DLD1 (cell line): ENCODE measurements around the gene DOCK9.

ENCODE experiments used
- in situ Hi-C: cut with HindIII; loops from 2 replicates; pipeline ENCODE4 v1.10.0; 2017; ENCODE audit warnings: low sequenced_read_pairs

The DOCK9 gene, protein sequence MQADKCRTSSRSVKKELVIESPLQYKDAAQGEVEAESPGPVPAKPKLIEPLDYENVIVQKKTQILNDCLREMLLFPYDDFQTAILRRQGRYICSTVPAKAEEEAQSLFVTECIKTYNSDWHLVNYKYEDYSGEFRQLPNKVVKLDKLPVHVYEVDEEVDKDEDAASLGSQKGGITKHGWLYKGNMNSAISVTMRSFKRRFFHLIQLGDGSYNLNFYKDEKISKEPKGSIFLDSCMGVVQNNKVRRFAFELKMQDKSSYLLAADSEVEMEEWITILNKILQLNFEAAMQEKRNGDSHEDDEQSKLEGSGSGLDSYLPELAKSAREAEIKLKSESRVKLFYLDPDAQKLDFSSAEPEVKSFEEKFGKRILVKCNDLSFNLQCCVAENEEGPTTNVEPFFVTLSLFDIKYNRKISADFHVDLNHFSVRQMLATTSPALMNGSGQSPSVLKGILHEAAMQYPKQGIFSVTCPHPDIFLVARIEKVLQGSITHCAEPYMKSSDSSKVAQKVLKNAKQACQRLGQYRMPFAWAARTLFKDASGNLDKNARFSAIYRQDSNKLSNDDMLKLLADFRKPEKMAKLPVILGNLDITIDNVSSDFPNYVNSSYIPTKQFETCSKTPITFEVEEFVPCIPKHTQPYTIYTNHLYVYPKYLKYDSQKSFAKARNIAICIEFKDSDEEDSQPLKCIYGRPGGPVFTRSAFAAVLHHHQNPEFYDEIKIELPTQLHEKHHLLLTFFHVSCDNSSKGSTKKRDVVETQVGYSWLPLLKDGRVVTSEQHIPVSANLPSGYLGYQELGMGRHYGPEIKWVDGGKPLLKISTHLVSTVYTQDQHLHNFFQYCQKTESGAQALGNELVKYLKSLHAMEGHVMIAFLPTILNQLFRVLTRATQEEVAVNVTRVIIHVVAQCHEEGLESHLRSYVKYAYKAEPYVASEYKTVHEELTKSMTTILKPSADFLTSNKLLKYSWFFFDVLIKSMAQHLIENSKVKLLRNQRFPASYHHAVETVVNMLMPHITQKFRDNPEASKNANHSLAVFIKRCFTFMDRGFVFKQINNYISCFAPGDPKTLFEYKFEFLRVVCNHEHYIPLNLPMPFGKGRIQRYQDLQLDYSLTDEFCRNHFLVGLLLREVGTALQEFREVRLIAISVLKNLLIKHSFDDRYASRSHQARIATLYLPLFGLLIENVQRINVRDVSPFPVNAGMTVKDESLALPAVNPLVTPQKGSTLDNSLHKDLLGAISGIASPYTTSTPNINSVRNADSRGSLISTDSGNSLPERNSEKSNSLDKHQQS (N-terminal part only)

DNA sequence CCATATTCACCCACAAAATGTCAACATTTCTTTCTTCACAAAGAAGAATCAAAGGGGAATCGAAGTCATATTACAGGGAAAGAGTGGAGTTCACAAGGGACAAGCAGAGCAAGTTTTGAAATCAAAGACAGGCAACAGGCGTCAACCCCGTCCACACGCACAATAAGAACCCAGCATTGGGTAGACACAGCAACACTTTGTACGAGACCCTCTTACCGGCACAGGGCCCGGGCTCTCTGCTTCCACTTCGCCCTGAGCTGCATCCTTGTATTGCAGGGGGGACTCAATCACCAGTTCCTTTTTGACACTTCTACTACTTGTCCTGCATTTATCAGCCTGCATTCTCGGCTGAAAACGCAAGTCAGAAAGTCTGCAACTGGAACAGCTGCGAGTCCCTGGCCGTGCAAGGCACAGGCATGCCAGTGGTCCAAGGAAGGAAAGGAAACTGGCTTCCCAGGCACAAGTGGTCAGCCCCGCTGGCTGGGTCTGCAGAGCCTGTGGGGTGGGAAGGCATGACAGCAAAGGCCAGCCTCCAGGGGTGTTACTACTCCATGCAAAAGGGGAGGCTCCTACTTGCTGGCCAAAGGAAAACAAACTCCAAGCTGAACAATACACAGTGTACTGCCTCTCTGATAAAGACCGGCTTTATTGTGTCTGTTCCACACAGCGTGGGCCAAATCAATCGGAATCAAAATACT lies at the start of gene DOCK9:
TSS of gene DOCK9 (minus strand) at position 497 of the 698 bp plus-strand sequence. CDS start at position 342, 155 bp downstream.
- in situ Hi-C loops: no loop called here

DNA sequence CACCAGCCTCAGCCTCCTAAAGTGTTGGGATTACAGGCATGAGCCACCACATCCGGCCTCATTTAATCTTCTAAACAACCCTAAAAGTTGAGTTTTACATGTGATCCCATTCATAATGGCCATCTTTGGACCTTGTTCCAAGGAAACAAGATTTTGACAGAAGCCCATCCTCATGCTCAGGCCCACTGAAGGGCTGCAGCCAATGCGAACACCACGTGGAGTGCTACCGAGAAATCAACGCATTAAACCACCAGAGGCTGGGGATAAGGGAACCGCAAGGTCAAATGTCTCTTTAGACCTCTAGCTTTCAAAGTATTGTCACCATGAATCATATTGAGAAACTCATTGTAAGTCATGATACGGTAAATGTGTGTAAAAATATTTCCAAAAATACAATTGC lies 49.4 kb upstream of the DOCK9 start:
- in situ Hi-C loops: no loop called here

DNA sequence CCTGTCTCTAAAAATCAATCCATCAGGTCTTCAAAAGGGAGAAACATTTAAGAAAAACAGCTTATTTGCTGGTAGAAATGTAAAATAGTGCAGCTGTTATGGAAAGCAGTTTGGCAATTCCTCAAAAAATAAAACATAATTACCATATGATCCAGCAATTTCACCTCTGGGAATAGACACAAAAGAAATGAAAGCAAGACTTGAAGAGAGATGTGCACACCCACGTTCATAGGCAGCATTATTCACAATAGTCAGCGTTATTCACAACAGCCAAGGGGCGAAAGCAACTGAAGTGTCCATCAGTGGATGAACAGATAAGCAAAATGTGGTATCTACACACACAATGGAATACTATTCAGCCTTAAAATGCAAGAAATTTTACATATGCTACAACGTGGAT lies 45.1 kb upstream of the DOCK9 start:
- in situ Hi-C loops: no loop called here

DNA sequence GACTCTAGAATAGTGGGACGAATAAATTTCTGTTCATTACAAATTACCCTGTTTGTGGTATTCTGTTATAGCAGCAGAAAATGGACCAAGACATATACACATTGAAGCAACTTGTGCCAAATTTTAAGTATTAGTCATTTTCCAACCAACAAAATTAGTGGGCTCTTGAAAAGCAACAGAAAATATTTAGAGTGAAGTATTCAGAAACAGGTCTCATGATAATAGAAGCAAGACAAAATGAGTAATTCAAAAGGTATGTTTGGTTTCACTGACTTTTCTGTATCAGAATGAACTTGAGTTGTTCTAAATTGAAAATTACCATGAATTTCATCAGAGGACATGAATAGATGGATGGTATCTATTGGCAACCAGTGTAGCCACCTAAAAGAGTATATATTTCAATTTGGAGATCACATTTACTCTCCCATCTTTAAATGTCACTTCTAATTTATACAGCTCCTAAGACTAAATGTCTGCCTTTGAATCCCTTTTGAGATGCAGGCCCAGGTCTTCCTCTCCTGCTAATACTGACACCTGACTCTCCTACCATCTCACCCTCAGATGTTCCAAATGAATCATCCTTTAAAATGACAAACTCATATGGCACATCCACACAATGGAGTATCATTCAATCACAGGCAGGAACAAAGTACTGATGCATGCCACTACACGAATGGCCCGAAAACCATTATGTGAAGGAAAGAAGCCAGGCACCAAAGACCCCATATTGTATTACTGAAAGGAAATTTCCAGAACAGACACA lies 40.7 kb upstream of the DOCK9 start:
- in situ Hi-C loops: no loop called here

DNA sequence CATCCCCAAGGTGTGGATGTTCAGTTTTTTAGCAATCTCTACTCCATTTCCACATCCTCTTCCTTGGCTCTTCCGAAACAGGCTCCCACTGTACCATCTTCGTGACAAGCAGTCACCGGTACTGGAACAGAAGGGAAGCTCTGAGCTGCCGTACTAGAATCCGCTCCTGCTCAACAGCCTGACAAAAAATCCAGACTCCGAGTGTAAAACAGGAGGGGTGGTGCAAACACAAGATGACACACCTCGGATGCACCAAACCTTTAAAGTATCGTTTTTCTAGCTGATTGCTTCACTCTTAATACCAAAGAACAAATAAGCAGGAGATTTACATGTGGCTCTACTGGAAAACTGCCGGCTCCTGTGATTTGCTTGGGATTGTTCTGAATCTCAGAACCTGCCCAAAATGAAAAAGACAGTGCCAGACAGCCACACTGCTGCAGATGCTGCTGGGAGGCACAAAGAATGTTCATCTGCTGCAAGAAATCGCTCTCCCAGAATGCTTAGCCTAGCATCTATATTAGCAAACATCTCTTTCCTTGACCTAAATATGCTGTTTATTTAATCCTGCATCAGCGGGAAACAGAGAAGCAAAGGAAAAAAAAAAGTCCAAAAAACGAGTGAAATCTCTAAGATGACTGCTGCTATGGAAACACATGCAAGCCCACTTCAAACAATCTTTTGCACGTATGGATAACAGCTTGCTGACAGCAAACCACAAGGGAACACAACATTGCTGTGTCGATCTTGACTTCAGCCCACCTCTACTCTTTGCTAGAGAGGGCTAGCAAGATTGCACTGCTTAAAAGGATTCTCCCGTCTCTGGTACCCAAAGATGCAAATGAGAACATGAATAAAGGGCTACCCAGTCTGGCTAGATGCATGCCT lies 38.0 kb upstream of the DOCK9 start:
- in situ Hi-C loops: no loop called here

DNA sequence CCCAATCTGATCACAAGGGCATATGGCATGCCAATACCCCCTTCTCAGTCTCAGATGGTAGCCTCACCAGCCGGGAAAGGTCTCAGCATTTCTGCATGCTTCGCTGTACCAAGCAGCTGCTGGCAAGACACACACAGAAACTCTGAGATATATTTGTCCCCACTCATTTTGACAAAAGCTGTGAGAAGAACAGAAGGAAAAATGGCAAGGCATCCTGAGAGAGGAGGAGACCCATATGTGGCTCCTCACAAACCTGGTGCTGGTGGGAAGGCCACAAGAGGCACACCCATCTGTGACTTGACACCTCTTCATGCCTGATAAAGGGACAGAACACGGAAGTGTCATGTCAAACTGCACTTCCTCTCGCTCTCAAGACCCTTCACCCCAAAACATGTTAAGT lies 36.7 kb upstream of the DOCK9 start:
- in situ Hi-C loops: no loop called here

DNA sequence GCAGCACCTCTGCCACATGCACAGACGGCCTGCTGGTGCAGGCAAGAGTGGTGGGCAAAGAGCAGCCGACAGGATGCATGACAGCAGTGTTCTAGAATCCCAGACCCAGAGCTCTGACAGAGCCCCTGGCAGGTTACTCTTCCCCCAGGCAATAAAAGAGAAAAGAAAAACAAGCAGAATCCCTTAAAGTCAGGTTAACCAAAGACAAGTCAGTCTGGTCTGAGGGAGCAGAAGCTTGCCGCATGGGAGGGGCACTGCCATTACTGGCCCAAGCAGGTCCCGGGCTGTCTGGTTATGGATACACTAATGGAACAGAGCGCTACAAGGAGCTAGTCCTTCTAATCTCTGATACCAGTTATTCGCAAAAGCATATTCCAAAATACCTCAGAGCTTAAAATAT lies 36.1 kb upstream of the DOCK9 start:
- in situ Hi-C loops: no loop called here

DNA sequence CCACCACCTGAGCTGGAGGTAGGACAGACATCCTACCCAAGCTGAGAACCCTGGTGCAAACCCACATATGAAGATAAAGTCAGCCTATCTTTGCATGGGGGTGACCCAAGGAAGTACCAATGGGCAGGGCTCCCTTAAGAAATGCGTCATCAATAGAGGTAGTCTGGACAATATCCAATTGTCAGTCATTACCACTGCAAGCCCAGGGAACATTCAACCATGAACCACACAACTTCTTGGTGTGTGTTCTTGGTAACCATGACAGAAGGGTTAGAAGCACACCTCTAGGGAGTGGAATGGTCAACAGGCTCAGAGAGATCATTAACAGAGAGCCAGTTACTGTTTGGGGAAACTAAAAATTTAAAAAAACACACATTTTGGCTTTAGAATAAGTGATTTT lies 34.7 kb upstream of the DOCK9 start:
- in situ Hi-C loops: no loop called here

DNA sequence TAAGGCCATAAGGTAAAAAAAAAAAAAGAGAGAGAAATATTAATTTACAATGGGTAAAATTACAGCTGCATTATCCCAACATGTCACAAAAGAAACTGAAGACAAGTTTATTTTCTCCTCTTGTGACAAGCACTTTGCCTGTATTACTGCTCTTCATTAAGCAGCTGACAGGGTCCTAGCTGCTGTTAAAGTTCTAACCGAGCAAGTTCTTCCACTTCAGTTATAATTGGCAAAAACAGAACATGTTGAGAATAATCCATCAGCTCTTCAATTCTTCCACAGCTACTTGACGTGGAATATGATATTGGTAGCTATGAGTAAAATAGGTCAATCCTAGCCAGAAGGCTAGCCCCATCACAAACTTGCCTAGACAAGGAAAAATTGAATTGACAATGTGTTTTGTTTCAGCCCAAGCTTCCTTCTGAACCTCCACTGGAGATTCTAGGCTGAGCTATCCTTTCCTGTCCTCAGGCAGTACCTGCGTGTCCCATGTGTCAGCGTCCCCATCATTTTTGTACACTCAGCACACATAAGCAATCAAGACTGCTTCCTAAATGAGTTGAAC lies 32.2 kb upstream of the DOCK9 start:
- in situ Hi-C loops: no loop called here

DNA sequence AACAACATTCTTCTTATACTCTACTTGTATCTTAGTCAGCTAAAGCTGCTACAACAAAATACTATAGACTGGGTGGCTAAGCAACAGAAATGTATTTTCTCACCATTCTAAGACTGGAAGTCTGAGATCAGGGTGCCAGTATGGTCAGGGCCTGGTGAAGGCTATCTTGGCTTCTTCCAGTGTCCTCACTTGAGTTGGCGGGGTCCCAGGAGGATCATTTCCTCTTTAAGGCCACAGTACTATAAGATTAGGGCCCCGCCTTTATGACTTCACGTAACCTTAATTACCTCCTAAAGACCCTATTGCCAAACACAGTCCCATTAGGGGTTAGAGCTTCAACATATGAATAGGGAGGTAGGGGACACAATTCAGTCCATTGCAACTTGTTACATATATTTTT lies 30.7 kb upstream of the DOCK9 start:
- in situ Hi-C loops: no loop called here

DNA sequence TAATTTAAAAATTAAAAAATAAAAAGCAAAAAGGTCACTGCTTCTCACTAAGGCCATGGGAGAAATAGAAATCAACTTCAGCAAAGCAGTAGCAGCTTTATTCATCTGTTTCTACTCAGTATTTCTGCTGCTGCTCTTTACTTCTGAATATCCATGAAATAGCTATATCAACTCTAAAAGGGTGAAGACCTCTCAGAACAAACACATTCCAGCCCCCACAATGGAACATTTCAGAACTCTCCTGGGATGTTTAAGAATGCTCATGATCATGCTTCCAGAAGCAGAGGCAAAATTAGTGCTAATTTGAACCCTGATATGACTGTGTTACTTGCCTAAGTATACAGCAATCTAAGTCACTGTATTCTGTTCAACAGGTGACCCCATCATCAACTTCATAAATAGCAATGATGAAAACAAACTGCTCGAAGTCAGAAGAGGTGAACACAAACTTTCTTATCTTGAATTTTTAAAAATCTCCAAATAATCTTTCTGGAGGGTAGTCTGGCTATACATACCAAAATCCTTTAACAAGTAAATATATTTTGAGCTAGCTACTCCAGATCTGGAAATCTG lies 29.6 kb upstream of the DOCK9 start:
- in situ Hi-C loops: no loop called here

DNA sequence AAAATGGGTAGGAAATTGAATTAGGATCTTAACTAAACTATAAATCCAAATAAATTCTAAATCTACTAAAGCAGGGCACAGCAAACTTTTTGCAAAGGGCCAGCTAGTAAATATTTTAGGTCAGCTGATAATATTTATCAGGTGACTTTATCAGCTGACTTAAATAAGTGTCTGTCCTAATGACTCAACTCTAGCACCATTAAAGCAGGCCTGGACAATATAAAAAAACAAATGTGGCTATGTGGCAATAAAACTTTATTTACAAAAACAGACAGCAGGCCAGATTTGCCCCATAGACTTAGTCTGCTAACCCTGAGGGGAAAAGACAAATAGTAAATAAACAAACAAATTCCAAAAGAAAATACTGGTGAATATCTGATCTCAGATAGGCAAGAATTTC lies 27.7 kb upstream of the DOCK9 start:
- in situ Hi-C loops: no loop called here

DNA sequence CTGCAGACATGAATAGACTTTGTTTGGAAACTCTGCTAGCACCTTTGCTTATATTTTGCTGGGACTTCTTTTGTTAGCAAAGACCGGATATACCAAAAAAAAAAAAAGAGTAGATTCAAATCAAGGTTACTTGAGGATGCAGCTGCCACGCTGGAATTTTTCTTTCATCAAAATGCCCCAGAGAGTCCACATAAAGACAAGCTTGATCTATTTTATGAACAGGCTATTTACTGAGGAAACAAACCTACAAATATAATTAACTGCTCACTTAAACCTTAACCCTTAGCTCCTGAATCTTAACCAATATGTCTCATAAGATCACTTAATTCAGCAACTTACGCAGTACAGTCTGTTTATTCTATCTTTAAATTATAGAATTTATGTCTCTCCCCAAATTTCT lies 27.1 kb upstream of the DOCK9 start:
- in situ Hi-C loops: no loop called here

DNA sequence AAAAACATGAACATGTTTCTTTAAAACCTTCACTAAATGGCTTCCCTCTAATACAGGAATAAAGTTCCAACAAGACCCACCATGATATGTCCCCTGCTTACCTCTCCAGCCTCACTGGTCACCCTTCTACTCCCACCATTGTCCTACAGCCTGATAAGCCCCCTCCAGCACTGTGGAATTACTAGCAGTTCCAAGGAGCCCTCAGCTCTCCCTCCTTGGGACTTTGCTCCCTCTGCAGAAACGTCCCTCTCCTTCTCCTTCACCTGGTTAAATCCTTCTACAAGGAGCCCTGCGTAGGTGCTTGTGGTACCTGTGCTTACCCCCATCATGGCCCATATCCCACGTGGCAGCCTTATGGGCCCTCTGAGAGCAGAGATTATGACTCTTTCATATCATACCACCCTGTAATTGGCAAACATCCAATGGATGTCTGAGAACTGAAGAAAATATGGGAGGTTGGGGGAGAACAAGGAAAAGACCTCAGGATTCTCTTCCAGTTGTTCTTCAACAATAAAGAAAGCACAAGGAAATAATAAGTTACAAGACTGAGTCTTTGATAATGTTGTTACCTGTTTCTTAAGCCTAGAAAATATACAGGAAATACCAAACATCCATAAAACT lies 26.1 kb upstream of the DOCK9 start:
- in situ Hi-C loops: no loop called here

DNA sequence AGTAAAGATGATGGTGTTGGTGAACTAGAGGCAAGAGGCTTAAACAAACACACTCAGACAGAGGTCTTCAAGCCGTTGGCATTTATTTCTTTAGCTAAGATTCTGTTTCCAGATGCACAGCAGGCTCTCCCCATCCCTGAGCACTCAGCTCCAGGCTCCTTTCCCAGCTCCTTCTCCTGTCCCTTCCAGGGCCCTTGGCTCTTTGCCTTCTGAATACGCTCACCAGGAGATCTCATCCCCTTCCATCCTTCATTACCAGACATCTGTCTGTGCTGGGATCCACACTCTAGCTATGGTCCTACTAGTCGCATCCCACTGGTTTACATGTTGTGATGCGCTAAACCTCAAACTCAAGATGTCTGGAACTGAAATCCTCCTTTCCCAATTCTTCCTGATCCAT lies 25.3 kb upstream of the DOCK9 start:
- in situ Hi-C loops: no loop called here

DNA sequence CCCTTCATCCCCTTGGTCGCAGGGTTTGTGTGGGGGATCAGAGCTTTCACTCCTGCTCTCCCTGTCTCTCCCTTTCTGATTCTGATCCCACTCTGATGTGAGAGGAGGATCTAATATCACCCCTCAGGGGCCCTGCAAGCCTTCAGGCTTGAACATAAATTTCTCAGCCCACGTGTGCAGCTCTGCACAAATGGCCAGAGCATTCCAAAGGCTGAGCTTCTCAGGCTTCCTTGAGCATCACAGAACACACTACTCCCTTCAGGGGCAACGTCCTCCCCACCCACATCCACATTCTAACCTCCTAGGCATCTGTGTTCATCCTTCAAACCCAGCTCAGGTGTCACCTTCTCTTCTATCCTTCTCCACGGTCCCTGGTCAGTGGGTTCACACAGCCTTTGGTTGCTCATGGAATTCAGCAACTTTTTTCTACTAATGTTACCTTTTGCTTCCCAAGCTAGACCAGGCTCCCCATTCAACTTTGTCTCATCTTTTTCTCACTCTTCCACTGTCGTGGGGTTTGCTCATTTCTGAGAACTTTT lies 24.4 kb upstream of the DOCK9 start:
- in situ Hi-C loops: no loop called here

DNA sequence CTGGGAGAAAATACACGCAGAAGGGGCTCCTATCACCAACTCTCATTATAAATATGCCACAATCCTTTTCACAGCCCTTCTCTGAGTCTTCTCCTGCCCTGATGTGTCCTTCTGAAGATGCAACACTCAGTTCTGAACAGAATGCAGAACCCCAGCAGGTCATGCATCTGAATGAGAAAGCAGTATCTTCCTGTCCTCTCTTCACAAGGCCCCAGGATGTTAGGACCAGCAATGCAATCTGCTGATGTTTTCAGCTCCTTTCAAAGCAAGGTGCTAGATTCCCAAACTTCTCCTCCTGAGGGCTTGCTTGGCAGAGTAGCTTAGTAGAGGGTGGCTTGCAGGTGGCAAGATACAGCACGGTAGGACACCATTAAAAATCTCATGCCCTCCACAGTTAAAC lies 22.3 kb upstream of the DOCK9 start:
- in situ Hi-C loops: no loop called here

DNA sequence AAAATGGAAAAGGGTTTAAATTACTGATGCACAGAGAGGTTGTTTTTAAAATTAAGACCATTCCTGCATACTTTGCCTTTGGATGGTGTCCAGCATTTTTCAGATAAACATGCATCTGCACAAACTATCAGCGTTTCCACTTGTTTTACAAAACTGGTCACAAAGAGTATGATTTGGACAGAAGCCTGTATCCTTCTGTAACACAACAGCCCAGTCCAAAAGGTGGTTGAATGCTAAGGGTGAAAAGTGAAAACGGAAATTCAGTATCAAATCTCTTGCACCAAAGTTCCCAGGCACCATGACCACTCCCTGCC lies 21.7 kb upstream of the DOCK9 start:
- in situ Hi-C loops: no loop called here
